Measurements from ENCODE around the gene MDH1B.
"Not testable (repeated sequence)": the region's sequence is repeated elsewhere in the genome, so short reads cannot be mapped to it uniquely, and the experiment has no call there.

GRCh38 chr2:206715183-206715582 lies 49.9 kb downstream of the MDH1B start:
- TF ChIP-seq CTCF (IDR thresholded peaks at IDR 0.05; ENCODE audit: insufficient read depth, low read length, poor library complexity, severe bottlenecking); EZH2phosphoT487 (conservative IDR thresholded peaks at IDR 0.05; ENCODE audit: low read length): not testable (repeated sequence)

All from SU-DHL-6 (cell line).